Osteocyte (in vitro differentiated cells): ENCODE measurements around the gene ZFYVE21. TPM values are rescaled to one million over a fixed set of nuclear protein-coding genes. Genes with fewer than 3 reads are reported as not detected.

Experiments used
- DNase-seq: peaks from one replicate; pipeline ENCODE4 v3.0.0; 2021; ENCODE audit warnings: mixed read lengths; ENCODE audit not compliant: unreplicated experiment; ENCODE audit errors: extremely low spot score
- H3K27ac Mint-ChIP-seq: one replicate; pipeline ENCODE4 v1.8.0; 2021; ENCODE audit warnings: mild to moderate bottlenecking, mixed read lengths; ENCODE audit not compliant: unreplicated experiment
- H3K27me3 Mint-ChIP-seq: one replicate; pipeline ENCODE4 v1.8.0; 2021; ENCODE audit warnings: mixed read lengths; ENCODE audit not compliant: unreplicated experiment
- H3K36me3 Mint-ChIP-seq: one replicate; pipeline ENCODE4 v1.8.0; 2021; ENCODE audit warnings: mixed read lengths; ENCODE audit not compliant: unreplicated experiment
- H3K4me1 Mint-ChIP-seq: one replicate; pipeline ENCODE4 v1.8.0; 2021; ENCODE audit warnings: mixed read lengths; ENCODE audit not compliant: unreplicated experiment
- H3K4me3 Mint-ChIP-seq: one replicate; pipeline ENCODE4 v1.8.0; 2021; ENCODE audit warnings: mild to moderate bottlenecking, moderate library complexity, mixed read lengths; ENCODE audit not compliant: unreplicated experiment
- H3K9me3 Mint-ChIP-seq: one replicate; pipeline ENCODE4 v1.8.0; 2021; ENCODE audit warnings: mixed read lengths; ENCODE audit not compliant: unreplicated experiment
- total RNA-seq: library from RNA; stranded (reverse); gene quantifications from 2 replicates; pipeline ENCODE4 v1.2.1, GENCODE V29; 2021
- TF ChIP-seq, protein P1 (sequence below): fragments of 200-600 bp; sonication (generic); IDR thresholded peaks from 2 replicates; pipeline ENCODE4 v1.5.0; 2021; ENCODE audit warnings: antibody characterized with exemption, mild to moderate bottlenecking, moderate library complexity

Gene ZFYVE21
- total RNA-seq, 1 donor from 2014 or later = 52.9 TPM

DNA sequence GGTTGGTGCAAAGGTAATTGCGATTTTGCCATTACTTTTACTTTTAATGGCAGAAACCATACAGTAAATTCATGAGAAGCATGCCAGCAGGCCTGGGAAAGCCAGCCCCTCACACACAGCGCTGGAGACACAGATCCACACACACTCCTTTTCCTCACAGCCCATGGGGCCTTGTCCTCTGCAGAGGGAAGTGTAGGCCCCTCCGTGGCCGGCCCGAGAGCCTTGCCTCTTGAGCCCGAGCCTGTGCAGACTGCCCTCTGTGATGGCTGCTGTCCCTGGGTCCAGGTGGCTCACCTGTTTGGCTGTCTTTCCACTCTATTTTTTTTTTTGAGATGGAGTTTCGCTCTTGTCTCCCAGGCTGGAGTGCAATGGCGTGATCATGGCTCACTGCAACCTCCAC lies 39.7 kb upstream of the ZFYVE21 start:
- DNase-seq = no peak
- TF ChIP-seq, protein P1, sequence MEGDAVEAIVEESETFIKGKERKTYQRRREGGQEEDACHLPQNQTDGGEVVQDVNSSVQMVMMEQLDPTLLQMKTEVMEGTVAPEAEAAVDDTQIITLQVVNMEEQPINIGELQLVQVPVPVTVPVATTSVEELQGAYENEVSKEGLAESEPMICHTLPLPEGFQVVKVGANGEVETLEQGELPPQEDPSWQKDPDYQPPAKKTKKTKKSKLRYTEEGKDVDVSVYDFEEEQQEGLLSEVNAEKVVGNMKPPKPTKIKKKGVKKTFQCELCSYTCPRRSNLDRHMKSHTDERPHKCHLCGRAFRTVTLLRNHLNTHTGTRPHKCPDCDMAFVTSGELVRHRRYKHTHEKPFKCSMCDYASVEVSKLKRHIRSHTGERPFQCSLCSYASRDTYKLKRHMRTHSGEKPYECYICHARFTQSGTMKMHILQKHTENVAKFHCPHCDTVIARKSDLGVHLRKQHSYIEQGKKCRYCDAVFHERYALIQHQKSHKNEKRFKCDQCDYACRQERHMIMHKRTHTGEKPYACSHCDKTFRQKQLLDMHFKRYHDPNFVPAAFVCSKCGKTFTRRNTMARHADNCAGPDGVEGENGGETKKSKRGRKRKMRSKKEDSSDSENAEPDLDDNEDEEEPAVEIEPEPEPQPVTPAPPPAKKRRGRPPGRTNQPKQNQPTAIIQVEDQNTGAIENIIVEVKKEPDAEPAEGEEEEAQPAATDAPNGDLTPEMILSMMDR = no peak

GRCh38 chr14:103676881-103677675 lies 38.5 kb upstream of the ZFYVE21 start:
- TF ChIP-seq, protein P1 = no peak
- H3K27me3 Mint-ChIP-seq = no peaks in the 10 kb centered on the region
- peaks cover 55% of the 10 kb centered on the region for H3K36me3 Mint-ChIP-seq
- H3K27ac Mint-ChIP-seq = no peak overlapping the region
- peaks cover 15% of the 10 kb centered on the region for H3K4me1 Mint-ChIP-seq
- H3K9me3 Mint-ChIP-seq = no peaks in the 10 kb centered on the region
- no peak overlapping the region for H3K4me3 Mint-ChIP-seq
- DNase-seq = no peak

More for the DNA sequence above, 39.7 kb upstream of the ZFYVE21 start:
- Mint-ChIP-seq H3K9me3 (no peaks in the 10 kb centered on the region), H3K27ac (no peak overlapping the region), H3K4me3 (no peak overlapping the region), H3K4me1 (peaks cover 15% of the 10 kb centered on the region), H3K36me3 (peaks cover 57% of the 10 kb centered on the region), H3K27me3 (no peaks in the 10 kb centered on the region)

DNA sequence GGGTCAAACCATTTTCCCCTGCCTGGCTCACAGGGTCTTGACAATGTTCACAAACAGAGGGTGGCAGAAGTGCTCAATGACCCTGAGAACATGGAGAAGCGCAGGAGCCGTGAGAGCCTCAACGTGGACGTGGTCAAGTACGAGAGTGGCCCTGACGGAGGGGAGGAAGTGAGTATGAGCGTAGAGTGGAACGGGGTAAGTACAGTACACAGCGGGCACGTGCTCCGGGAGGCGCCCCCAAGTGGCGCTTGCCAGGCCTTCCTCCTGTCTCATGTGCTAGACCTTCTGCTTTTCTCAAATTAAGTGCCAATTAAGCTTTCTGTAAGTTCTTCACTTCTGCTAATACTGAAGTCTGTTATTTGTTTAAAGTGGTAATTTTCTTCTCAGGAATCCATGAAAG lies 36.3 kb upstream of the ZFYVE21 start:
- Mint-ChIP-seq H3K4me1 (peaks cover 15% of the 10 kb centered on the region), H3K36me3 (peaks cover 56% of the 10 kb centered on the region), H3K27ac (peak overlapping the region; percentile 56), H3K4me3 (no peak overlapping the region), H3K27me3 (no peaks in the 10 kb centered on the region), H3K9me3 (no peaks in the 10 kb centered on the region)
- TF ChIP-seq, protein P1 = peak; percentile 57
- no peak for DNase-seq

DNA sequence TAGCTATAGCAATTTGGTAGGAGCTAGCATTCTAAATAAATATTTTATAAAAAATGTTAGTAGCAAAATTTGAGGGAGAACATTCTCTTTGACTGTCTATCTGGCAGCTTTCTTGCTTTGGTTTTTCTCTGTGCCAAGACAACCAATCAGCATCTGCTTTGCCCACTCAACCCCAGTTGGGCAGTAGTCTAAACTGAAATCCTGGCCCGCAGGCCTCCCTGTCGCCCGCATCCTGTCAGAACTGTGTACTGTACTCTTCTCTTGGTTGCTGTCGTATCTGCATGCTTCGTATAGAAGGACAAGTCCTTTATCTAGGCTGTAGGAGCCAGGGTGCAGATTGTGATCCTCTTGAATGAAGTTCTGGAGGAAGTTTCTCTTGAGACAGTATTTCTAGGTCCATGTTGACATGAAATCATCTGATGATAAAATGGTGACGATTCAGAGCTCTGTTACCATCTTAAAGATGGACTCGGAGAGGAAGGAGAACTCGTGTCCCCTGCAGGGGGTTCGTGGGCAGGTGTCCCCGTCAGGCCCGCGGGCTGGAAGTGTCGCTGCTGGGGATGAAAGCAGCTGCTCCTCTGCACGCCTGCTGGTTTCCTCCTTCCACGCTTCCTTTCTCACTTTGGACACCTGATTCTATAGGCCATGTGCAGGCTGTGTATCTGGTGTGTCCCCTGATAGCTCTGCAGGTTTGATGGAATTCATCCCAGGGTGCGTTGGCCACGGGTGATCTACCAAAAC lies 34.9 kb upstream of the ZFYVE21 start:
- Mint-ChIP-seq H3K4me3 (no peak overlapping the region), H3K36me3 (peaks cover 53% of the 10 kb centered on the region), H3K27ac (no peak overlapping the region), H3K9me3 (no peaks in the 10 kb centered on the region), H3K27me3 (no peaks in the 10 kb centered on the region), H3K4me1 (peaks cover 15% of the 10 kb centered on the region)
- TF ChIP-seq, protein P1 = no peak
- DNase-seq = no peak

GRCh38 chr14:103683139-103683538 lies 32.5 kb upstream of the ZFYVE21 start:
- H3K36me3 Mint-ChIP-seq = peaks cover 60% of the 10 kb centered on the region

More at GRCh38 chr14:103683139-103683538, 32.5 kb upstream of the ZFYVE21 start:
- Mint-ChIP-seq H3K4me1 (peaks cover 26% of the 10 kb centered on the region), H3K27ac (no peak overlapping the region), H3K27me3 (no peaks in the 10 kb centered on the region), H3K9me3 (no peaks in the 10 kb centered on the region), H3K4me3 (no peak overlapping the region)
- TF ChIP-seq, protein P1 = no peak
- DNase-seq = no peak
